Activated T-helper 1 cell treated with anti-CD3 and anti-CD28 coated beads, Interleukin-12 subunit alpha, Interleukin-12 subunit beta, Interleukin-2, Interleukin-4 antibody, amounts not matched to agents 30 ng/mL and 10 ng/mL and 1 ng/mL, durations not matched to agents 14 hours and 24 hours and 36 hours (primary cell): ENCODE results near the gene ENGASE. TPM values are rescaled to one million over a fixed set of nuclear protein-coding genes. Genes with fewer than 3 reads are reported as not detected.

Experiments used
- DNase-seq: peaks from one replicate; pipeline ENCODE4 v3.0.0; 2021; ENCODE audit warnings: low spot score
- H3K27ac Mint-ChIP-seq: one replicate; pipeline ENCODE4 v1.8.0; 2021; ENCODE audit warnings: mild to moderate bottlenecking, mixed read lengths
- H3K27me3 Mint-ChIP-seq: one replicate; pipeline ENCODE4 v1.8.0; 2022; ENCODE audit warnings: mild to moderate bottlenecking, moderate library complexity, mixed read lengths; ENCODE audit not compliant: insufficient read depth
- H3K36me3 Mint-ChIP-seq: one replicate; pipeline ENCODE4 v1.8.0; 2021; ENCODE audit warnings: low read depth, mixed read lengths
- H3K4me1 Mint-ChIP-seq: one replicate; pipeline ENCODE4 v1.8.0; 2021; ENCODE audit warnings: low read depth, mixed read lengths
- H3K4me3 Mint-ChIP-seq: one replicate; pipeline ENCODE4 v1.8.0; 2021; ENCODE audit warnings: mild to moderate bottlenecking, moderate library complexity, mixed read lengths
- H3K9me3 Mint-ChIP-seq: one replicate; pipeline ENCODE4 v1.8.0; 2021; ENCODE audit warnings: mixed read lengths
- intact Hi-C: fragments of 100-400 bp; cut with micrococcal nuclease; formaldehyde crosslinking; loops from one replicate; pipeline ENCODE4 v1.15.1; 2024
- total RNA-seq: library from RNA; stranded (reverse); gene quantifications from 2 replicates; pipeline ENCODE4 v1.2.3, GENCODE V29; 2022

Gene ENGASE
- total RNA-seq, 1 donor from 2014 or later, result 46.1 TPM

- Mint-ChIP-seq H3K9me3 (no peaks in the 10 kb centered on the region), H3K27ac (no peak overlapping the region), H3K27me3 (no peaks in the 10 kb centered on the region), H3K4me3 (no peak overlapping the region), H3K4me1 (no peaks in the 10 kb centered on the region), H3K36me3 (no peaks in the 10 kb centered on the region)
- no peak for DNase-seq
- intact Hi-C loops, result no loop called here
Observed at GRCh38 chr17:79131274-79131635, 56.6 kb downstream of the ENGASE start.

DNA sequence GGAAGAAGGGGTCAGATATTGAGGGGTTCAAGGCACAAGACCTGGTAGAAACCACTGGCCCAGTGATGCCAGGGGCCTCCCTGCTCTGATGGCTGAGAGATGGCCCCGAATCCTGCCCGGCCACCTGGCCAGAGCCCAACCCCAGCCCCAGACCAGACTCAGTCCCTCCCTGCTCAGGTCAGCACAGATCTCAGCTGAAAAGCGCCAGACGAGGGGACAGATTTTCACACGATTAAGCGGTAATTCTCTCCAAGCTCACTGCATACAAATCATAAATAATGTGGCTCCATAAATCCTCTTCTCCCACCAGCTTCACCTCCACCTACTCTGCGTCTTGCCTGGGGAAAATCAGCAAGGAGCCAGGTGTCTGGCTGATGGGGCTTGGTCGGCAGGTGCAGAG is 57.1 kb downstream of the ENGASE start:
- no peaks in the 10 kb centered on the region for H3K9me3 Mint-ChIP-seq
- no peak overlapping the region for H3K27ac Mint-ChIP-seq
- DNase-seq, result no peak
- no peaks in the 10 kb centered on the region for H3K4me1 Mint-ChIP-seq
- H3K27me3 Mint-ChIP-seq, result no peaks in the 10 kb centered on the region
- H3K36me3 Mint-ChIP-seq, result no peaks in the 10 kb centered on the region
- no peak overlapping the region for H3K4me3 Mint-ChIP-seq
- intact Hi-C loops, result no loop called here

GRCh38 chr17:79132271-79133064 is 57.8 kb downstream of the ENGASE start:
- no peak for DNase-seq
- Mint-ChIP-seq H3K4me1 (no peaks in the 10 kb centered on the region), H3K9me3 (no peaks in the 10 kb centered on the region), H3K27me3 (no peaks in the 10 kb centered on the region), H3K27ac (no peak overlapping the region), H3K4me3 (no peak overlapping the region), H3K36me3 (no peaks in the 10 kb centered on the region)
- intact Hi-C loops, result no loop called here

DNA sequence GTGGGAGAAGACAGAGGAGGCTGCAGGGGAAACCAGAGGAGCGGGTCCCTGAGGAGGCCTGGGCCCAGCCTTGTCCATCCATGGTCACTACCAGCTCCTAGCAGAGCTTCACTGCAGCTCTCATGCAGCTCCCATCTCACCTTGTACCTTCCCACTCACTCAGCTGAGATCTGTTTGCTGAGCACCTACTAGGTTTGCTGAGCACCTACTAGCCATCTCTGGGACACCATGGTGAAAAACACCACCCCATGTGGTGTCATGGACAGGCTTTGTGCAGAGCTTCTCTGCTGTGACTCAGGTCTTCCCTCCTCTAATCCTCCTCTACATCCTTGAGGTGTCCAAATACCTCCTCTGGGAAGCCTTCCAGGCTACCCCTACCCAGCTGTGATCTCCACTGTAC is 58.6 kb downstream of the ENGASE start:
- no peak for DNase-seq
- Mint-ChIP-seq H3K36me3 (no peaks in the 10 kb centered on the region), H3K4me1 (no peaks in the 10 kb centered on the region), H3K4me3 (no peak overlapping the region), H3K27me3 (no peaks in the 10 kb centered on the region), H3K27ac (no peak overlapping the region), H3K9me3 (no peaks in the 10 kb centered on the region)
- intact Hi-C loops, result no loop called here

DNA sequence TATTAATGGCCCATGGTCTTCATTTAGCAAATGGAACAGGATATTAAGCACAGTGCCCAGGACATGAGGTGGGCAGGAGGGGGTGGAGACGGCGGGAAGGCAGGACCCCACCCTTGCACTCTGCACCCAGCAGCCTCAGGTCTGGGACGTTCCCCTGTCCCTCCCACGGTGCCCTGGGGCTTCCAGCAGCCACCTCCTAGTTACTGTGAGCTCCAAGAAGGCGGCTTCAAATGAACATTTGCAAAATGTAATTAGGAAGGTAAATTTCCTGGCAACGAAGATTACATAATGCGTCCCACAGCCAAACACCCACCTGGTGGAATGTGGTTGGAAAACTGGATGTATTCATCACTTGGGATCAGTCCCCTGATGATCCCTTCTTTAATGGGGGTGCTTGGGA is 59.4 kb downstream of the ENGASE start:
- Mint-ChIP-seq H3K4me3 (no peak overlapping the region), H3K4me1 (no peaks in the 10 kb centered on the region), H3K27ac (no peak overlapping the region), H3K36me3 (no peaks in the 10 kb centered on the region), H3K9me3 (no peaks in the 10 kb centered on the region), H3K27me3 (no peaks in the 10 kb centered on the region)
- no peak for DNase-seq
- intact Hi-C loops, result no loop called here

DNA sequence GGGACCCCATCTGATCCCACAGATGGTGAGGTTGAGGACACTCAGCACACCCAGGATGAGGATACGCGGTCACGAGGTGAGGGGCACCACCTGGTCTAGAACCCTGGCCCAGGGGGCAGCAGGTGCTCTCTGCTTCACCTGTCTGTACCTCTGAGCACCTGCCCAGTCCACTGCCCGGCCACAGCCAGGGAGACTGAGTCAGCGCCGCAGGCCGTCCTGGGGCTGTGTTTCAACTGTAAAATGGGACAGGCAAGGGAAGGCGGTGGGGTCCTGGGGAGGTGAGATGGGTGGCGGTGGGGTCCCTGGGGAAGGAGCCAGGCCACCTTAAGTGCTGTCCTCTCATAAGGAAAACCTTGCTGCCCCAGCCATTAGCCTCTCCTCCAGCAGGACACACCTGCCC is 60.4 kb downstream of the ENGASE start:
- no peaks in the 10 kb centered on the region for H3K36me3 Mint-ChIP-seq
- H3K9me3 Mint-ChIP-seq, result no peaks in the 10 kb centered on the region
- intact Hi-C loops, result no loop called here
- no peaks in the 10 kb centered on the region for H3K4me1 Mint-ChIP-seq
- no peak for DNase-seq
- H3K4me3 Mint-ChIP-seq, result no peak overlapping the region
- no peaks in the 10 kb centered on the region for H3K27me3 Mint-ChIP-seq
- no peak overlapping the region for H3K27ac Mint-ChIP-seq

GRCh38 chr17:79135628-79136405 is 61.2 kb downstream of the ENGASE start:
- Mint-ChIP-seq H3K27me3 (no peaks in the 10 kb centered on the region), H3K36me3 (no peaks in the 10 kb centered on the region), H3K27ac (no peak overlapping the region), H3K9me3 (no peaks in the 10 kb centered on the region), H3K4me3 (no peak overlapping the region), H3K4me1 (no peaks in the 10 kb centered on the region)
- intact Hi-C loops, result no loop called here
- no peak for DNase-seq

Other genes with a start within 250 kb of the ENGASE start
- 126 and 138 TPM in 2 replicates for gene USP36, start 234.0 kb upstream of the ENGASE start, total RNA-seq
- not detected in 2 replicates for gene CEP295NL, start 171.6 kb upstream of the ENGASE start, total RNA-seq
- gene TIMP2, start 149.4 kb upstream of the ENGASE start, total RNA-seq, result 1.0 and 1.1 TPM in 2 replicates
- gene LGALS3BP, start 94.9 kb upstream of the ENGASE start, total RNA-seq, result 75.3 and 78.5 TPM in 2 replicates
- 54.7 and 57.3 TPM in 2 replicates for gene CANT1, start 65.1 kb upstream of the ENGASE start, total RNA-seq
- gene C1QTNF1, start 50.7 kb upstream of the ENGASE start, total RNA-seq, result not detected in 2 replicates